GM23338 (cell line): ENCODE measurements around the gene NFIB. TPM values are rescaled to one million over a fixed set of nuclear protein-coding genes. Genes with fewer than 3 reads are reported as not detected.

Experiments used
- ATAC-seq: fragments of 200-7000 bp; cut with Tn5 transposase; 3 replicates; pipeline ENCODE4 v1.9.1; 2020
- DNase-seq: peaks from one replicate; pipeline ENCODE4 v3.0.0-alpha.2; 2015; ENCODE audit warnings: low spot score
- H2AFZ ChIP-seq: fragments of 200-600 bp; sonication (generic); 2 replicates; pipeline ENCODE4 v1.8.0; 2016; ENCODE audit warnings: antibody characterized with exemption, mild to moderate bottlenecking, moderate library complexity
- H3F3A ChIP-seq: fragments of 200-600 bp; sonication (generic); replicated peaks from 2 replicates; pipeline ENCODE4 v1.8.0; 2017; ENCODE audit warnings: antibody characterized with exemption, mixed run types, low read depth
- H3K27ac ChIP-seq: fragments of 200-600 bp; sonication (generic); 2 replicates; pipeline ENCODE4 v1.6.1; 2016; ENCODE audit warnings: low read depth
- H3K27me3 ChIP-seq: fragments of 200-600 bp; sonication (generic); 2 replicates; pipeline ENCODE4 v1.8.0; 2016; ENCODE audit warnings: mild to moderate bottlenecking, mixed run types, moderate library complexity; ENCODE audit not compliant: insufficient read depth
- H3K36me3 ChIP-seq: fragments of 200-600 bp; sonication (generic); 2 replicates; pipeline ENCODE4 v1.8.0; 2016; ENCODE audit warnings: mild to moderate bottlenecking; ENCODE audit not compliant: insufficient read depth
- H3K4me1 ChIP-seq: fragments of 200-600 bp; sonication (generic); 2 replicates; pipeline ENCODE4 v1.8.0; 2016; ENCODE audit warnings: mild to moderate bottlenecking, moderate library complexity; ENCODE audit not compliant: insufficient read depth
- H3K4me2 ChIP-seq: fragments of 200-600 bp; sonication (generic); 2 replicates; pipeline ENCODE4 v1.7.1; 2017; ENCODE audit warnings: mixed run types
- H3K4me3 ChIP-seq: fragments of 200-600 bp; sonication (generic); 2 replicates; pipeline ENCODE4 v1.6.1; 2016; ENCODE audit warnings: mixed run types
- H3K79me2 ChIP-seq: fragments of 200-600 bp; sonication (generic); replicated peaks from 2 replicates; pipeline ENCODE4 v1.8.0; 2017; ENCODE audit warnings: mild to moderate bottlenecking; ENCODE audit not compliant: insufficient read depth
- H3K9me2 ChIP-seq: fragments of 200-600 bp; sonication (generic); 2 replicates; pipeline ENCODE4 v1.8.0; 2017; ENCODE audit not compliant: insufficient read depth
- H4K20me1 ChIP-seq: fragments of 200-600 bp; sonication (generic); replicated peaks from 2 replicates; pipeline ENCODE4 v1.8.0; 2017; ENCODE audit warnings: mild to moderate bottlenecking; ENCODE audit not compliant: insufficient read depth
- H3K27ac Mint-ChIP-seq: 2 replicates; pipeline ENCODE4 v1.8.0; 2020; ENCODE audit warnings: inconsistent platforms, mild to moderate bottlenecking, moderate library complexity, mixed read lengths
- H3K27me3 Mint-ChIP-seq: 3 replicates; pipeline ENCODE4 v1.8.0; 2022; ENCODE audit warnings: low read depth, mild to moderate bottlenecking, moderate library complexity, mixed read lengths, inconsistent platforms; ENCODE audit not compliant: insufficient read depth, poor library complexity
- H3K36me3 Mint-ChIP-seq: 3 replicates; pipeline ENCODE4 v1.8.0; 2021; ENCODE audit warnings: low read depth, mild to moderate bottlenecking, inconsistent platforms, moderate library complexity, mixed read lengths
- H3K4me1 Mint-ChIP-seq: 3 replicates; pipeline ENCODE4 v1.8.0; 2020; ENCODE audit warnings: mild to moderate bottlenecking, inconsistent platforms, mixed read lengths
- H3K4me3 Mint-ChIP-seq: 3 replicates; pipeline ENCODE4 v1.8.0; 2021; ENCODE audit warnings: moderate library complexity, mild to moderate bottlenecking, inconsistent platforms, mixed read lengths
- H3K9me3 Mint-ChIP-seq: 3 replicates; pipeline ENCODE4 v1.8.0; 2020; ENCODE audit warnings: moderate library complexity, mild to moderate bottlenecking, inconsistent platforms, mixed read lengths
- CREB1 ChIP-seq: fragments of 250-450 bp; sonication (Bioruptor Pico); IDR thresholded peaks from 2 replicates; pipeline ENCODE4 v1.5.0; 2020; ENCODE audit warnings: low read depth, mild to moderate bottlenecking, moderate library complexity
- CTCF ChIP-seq, 2 experiments: fragments of 200-600 bp in 1 of 2; sonication (generic) in 1 of 2; conservative IDR thresholded peaks; 2 replicates each; pipeline versions ENCODE4 v1.5.1 to v1.6.1; 2016 to 2017; ENCODE audit warnings: antibody characterized with exemption in 2 of 2, low read depth in 2 of 2, mild to moderate bottlenecking in 2 of 2, moderate library complexity in 1 of 2
- EZH2 ChIP-seq: fragments of 200-600 bp; sonication (generic); IDR thresholded peaks from one replicate; pipeline ENCODE4 v1.8.0; 2017; ENCODE audit warnings: antibody characterized with exemption, mild to moderate bottlenecking, low read depth; ENCODE audit not compliant: unreplicated experiment
- EZH2phosphoT487 ChIP-seq: fragments of 200-600 bp; sonication (generic); IDR thresholded peaks from one replicate; pipeline ENCODE4 v1.8.1; 2018; ENCODE audit warnings: antibody characterized with exemption; ENCODE audit not compliant: unreplicated experiment
- JUNB ChIP-seq: IDR thresholded peaks from one replicate; pipeline ENCODE4 v1.6.1; 2016; ENCODE audit warnings: antibody characterized with exemption; ENCODE audit not compliant: unreplicated experiment
- NANOG ChIP-seq: IDR thresholded peaks from 2 replicates; pipeline ENCODE4 v1.6.1; 2016; ENCODE audit warnings: antibody characterized with exemption, borderline replicate concordance
- POLR2AphosphoS5 ChIP-seq: IDR thresholded peaks from 2 replicates; pipeline ENCODE4 v1.6.1; 2016; ENCODE audit warnings: antibody characterized with exemption, low read depth
- REST ChIP-seq: IDR thresholded peaks from one replicate; pipeline ENCODE4 v1.6.1; 2018; ENCODE audit warnings: antibody characterized with exemption; ENCODE audit not compliant: unreplicated experiment
- ZNF114 ChIP-seq: fragments of 250-450 bp; sonication (Bioruptor Pico); IDR thresholded peaks from 2 replicates; pipeline ENCODE4 v1.5.0; 2020; ENCODE audit warnings: mild to moderate bottlenecking, moderate library complexity
- polyA plus RNA-seq: library from polyadenylated mRNA; unstranded; fragments of >200 nt; fragmentation: Nextera tagmentation; extraction: Ambion mirVana; gene quantifications from 2 replicates; pipeline ENCODE4 v1.2.1, GENCODE V29; 2016
- total RNA-seq: library from RNA; depleted of rRNA; stranded (reverse); fragments of >200 nt; shearing (Covaris generic); gene quantifications from 2 replicates; pipeline ENCODE4 v1.2.3, GENCODE V29; 2014

Gene NFIB
- total and polyA plus RNA-seq, 2 experiments from 2014 or later, result 3.9 to 4.7 TPM

GRCh38 chr9:14356351-14357265 is 42.7 kb upstream of the NFIB start:
- Histone ChIP-seq H3K4me3 (no peak overlapping the region), H3F3A (no peaks in the 10 kb centered on the region), H2AFZ (peak overlapping the region; percentile 86; the same call in 1 of the 2 replicates), H3K79me2 (no peaks in the 10 kb centered on the region), H3K27me3 (peaks cover 32% of the 10 kb centered on the region), H3K9me2 (0 out of 2 replicates have a peak, but pooled peaks cover 3% of the 10 kb centered on the region), H3K4me2 (peak overlapping the region; percentile 58; the same call in 1 of the 2 replicates), H3K36me3 (peaks cover 2% of the 10 kb centered on the region; the same call in 1 of the 2 replicates), H3K27ac (peak overlapping the region; percentile 24; the same call in 1 of the 2 replicates), H3K4me1 (peaks cover 50% of the 10 kb centered on the region), H4K20me1 (no peaks in the 10 kb centered on the region)
- peaks cover 27% of the 10 kb centered on the region for H3K27me3 Mint-ChIP-seq
- H3K36me3 Mint-ChIP-seq, result no peaks in the 10 kb centered on the region
- TF ChIP-seq ZNF114 (CRISPR knock-in tag) (no peak), CTCF (conservative IDR thresholded peaks at IDR 0.05; ENCODE audit: low read depth in 2 of 2) (0 out of 4 replicates have a peak, but pooled peaks of 1 of the 2 experiments have one; percentile 0)
- H3K4me3 Mint-ChIP-seq, result no peak overlapping the region
- no peaks in the 10 kb centered on the region; the same call in 2 of the 3 replicates for H3K9me3 Mint-ChIP-seq
- H3K4me1 Mint-ChIP-seq, result peaks cover 35% of the 10 kb centered on the region
- H3K27ac Mint-ChIP-seq, result no peak overlapping the region; the same call in 1 of the 2 replicates
- ATAC-seq (no peak; the same call in 2 of the 3 replicates), DNase-seq (no peak)

GRCh38 chr9:14354201-14354600 is 40.3 kb upstream of the NFIB start:
- no peak overlapping the region for H3K27ac Mint-ChIP-seq
- Histone ChIP-seq H3K79me2 (no peaks in the 10 kb centered on the region), H3K4me3 (no peak overlapping the region), H3K27me3 (peaks cover 56% of the 10 kb centered on the region), H2AFZ (0 out of 2 replicates have a peak overlapping the region, but pooled peaks have one; percentile 35), H3K4me2 (peak overlapping the region; percentile 63; the same call in 1 of the 2 replicates), H3K27ac (no peak overlapping the region), H3K36me3 (peaks cover 5% of the 10 kb centered on the region; the same call in 1 of the 2 replicates), H3K9me2 (0 out of 2 replicates have a peak, but pooled peaks cover 3% of the 10 kb centered on the region), H3K4me1 (peaks cover 64% of the 10 kb centered on the region), H3F3A (no peaks in the 10 kb centered on the region), H4K20me1 (no peaks in the 10 kb centered on the region)
- no peaks in the 10 kb centered on the region; the same call in 2 of the 3 replicates for H3K9me3 Mint-ChIP-seq
- H3K4me3 Mint-ChIP-seq, result no peak overlapping the region
- ATAC-seq (no peak), DNase-seq (no peak)
- no peaks in the 10 kb centered on the region for H3K36me3 Mint-ChIP-seq
- H3K27me3 Mint-ChIP-seq, result peaks cover 51% of the 10 kb centered on the region
- peaks cover 46% of the 10 kb centered on the region for H3K4me1 Mint-ChIP-seq
- TF ChIP-seq JUNB, result no peak
- no peak for TF ChIP-seq CTCF (conservative IDR thresholded peaks at IDR 0.05; ENCODE audit: low read depth in 2 of 2)
- no peak for TF ChIP-seq POLR2AphosphoS5
- no peak for TF ChIP-seq REST
- no peak for TF ChIP-seq CREB1 (CRISPR knock-in tag)
- no peak for TF ChIP-seq EZH2
- TF ChIP-seq EZH2phosphoT487, result no peak
- no peak for TF ChIP-seq NANOG
